Urothelium cell line (cell line): ENCODE results near the gene CCDC6.

Source experiments
- DNase-seq: peaks from one replicate; pipeline ENCODE4 v3.0.0; 2011; ENCODE audit warnings: low spot score, mixed read lengths
- FAIRE-seq: peaks from 2 replicates; lab custom pipeline; 2011; peaks lifted over from hg19 to GRCh38; lab: Jason Lieb, UNC

Gene CCDC6

GRCh38 chr10:59907537-59907917, 1.2 kb upstream of the CCDC6 start:
- no peak for DNase-seq
- FAIRE-seq: no peak

- DNase-seq: no peak
- FAIRE-seq: peak; percentile 90
These were observed 482 bp downstream of the CCDC6 start for GRCh38 chr10:59905731-59906416.

- FAIRE-seq: no peak
- DNase-seq: peak; percentile 42
These were observed 1.2 kb downstream of the CCDC6 start for GRCh38 chr10:59905066-59905730.

GRCh38 chr10:59904426-59905065, 1.8 kb downstream of the CCDC6 start:
- DNase-seq (no peak), FAIRE-seq (no peak)

GRCh38 chr10:59903871-59904270, 2.5 kb downstream of the CCDC6 start:
- no peak for DNase-seq
- no peak for FAIRE-seq

GRCh38 chr10:59902016-59902415, 4.3 kb downstream of the CCDC6 start:
- DNase-seq (no peak), FAIRE-seq (no peak)

GRCh38 chr10:59901470-59901869, 4.9 kb downstream of the CCDC6 start:
- no peak for DNase-seq
- no peak for FAIRE-seq

GRCh38 chr10:59900048-59900727, 6.2 kb downstream of the CCDC6 start:
- no peak for FAIRE-seq
- DNase-seq: no peak

GRCh38 chr10:59898125-59898835, 8.1 kb downstream of the CCDC6 start:
- FAIRE-seq (no peak), DNase-seq (no peak)

GRCh38 chr10:59896191-59896590, 10.2 kb downstream of the CCDC6 start:
- DNase-seq (no peak), FAIRE-seq (no peak)

GRCh38 chr10:59895629-59896116, 10.7 kb downstream of the CCDC6 start:
- DNase-seq (no peak), FAIRE-seq (no peak)

- DNase-seq (no peak), FAIRE-seq (no peak)
These were observed 12.2 kb downstream of the CCDC6 start for GRCh38 chr10:59894114-59894513.

GRCh38 chr10:59892697-59893096, 13.7 kb downstream of the CCDC6 start:
- FAIRE-seq: no peak
- no peak for DNase-seq

- no peak for DNase-seq
- no peak for FAIRE-seq
These were observed 14.4 kb downstream of the CCDC6 start for GRCh38 chr10:59891936-59892335.

GRCh38 chr10:59891349-59891748, 15.0 kb downstream of the CCDC6 start:
- DNase-seq: no peak
- FAIRE-seq: no peak

GRCh38 chr10:59888781-59889435, 17.4 kb downstream of the CCDC6 start:
- no peak for FAIRE-seq

GRCh38 chr10:59887972-59888640, 18.2 kb downstream of the CCDC6 start:
- no peak for FAIRE-seq
- DNase-seq: no peak

More at GRCh38 chr10:59888781-59889435, 17.4 kb downstream of the CCDC6 start:
- no peak for DNase-seq

GRCh38 chr10:59887006-59887405, 19.4 kb downstream of the CCDC6 start:
- FAIRE-seq (no peak), DNase-seq (no peak)

GRCh38 chr10:59885430-59886134, 20.8 kb downstream of the CCDC6 start:
- DNase-seq (no peak), FAIRE-seq (no peak)
